ENCODE results near the gene MBD5.

Gene MBD5

DNA sequence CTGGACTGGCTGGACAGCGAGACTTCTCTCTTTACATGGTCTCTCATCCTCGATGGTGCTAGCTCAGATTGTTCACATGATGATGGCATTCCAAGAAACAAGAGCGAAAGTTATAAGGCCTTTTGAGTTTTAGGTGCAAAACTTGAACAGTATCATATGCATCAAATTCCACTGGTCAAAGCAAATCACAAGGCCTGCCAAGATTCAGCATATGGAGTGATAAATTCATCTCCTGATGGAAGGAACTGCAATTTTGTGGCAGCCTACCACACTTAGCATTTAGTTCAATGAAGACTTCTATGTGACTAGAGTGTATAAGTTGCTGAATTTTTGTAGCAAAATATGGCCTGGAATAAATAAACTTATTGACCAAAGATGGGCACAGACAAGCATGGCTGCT lies 429.6 kb downstream of the MBD5 start:
- DNase-seq (ENCODE audit: low read depth), result no peak
- H3K4me3 ChIP-seq (ENCODE audit: low read length), result no peak overlapping the region
- TF ChIP-seq, protein P1, sequence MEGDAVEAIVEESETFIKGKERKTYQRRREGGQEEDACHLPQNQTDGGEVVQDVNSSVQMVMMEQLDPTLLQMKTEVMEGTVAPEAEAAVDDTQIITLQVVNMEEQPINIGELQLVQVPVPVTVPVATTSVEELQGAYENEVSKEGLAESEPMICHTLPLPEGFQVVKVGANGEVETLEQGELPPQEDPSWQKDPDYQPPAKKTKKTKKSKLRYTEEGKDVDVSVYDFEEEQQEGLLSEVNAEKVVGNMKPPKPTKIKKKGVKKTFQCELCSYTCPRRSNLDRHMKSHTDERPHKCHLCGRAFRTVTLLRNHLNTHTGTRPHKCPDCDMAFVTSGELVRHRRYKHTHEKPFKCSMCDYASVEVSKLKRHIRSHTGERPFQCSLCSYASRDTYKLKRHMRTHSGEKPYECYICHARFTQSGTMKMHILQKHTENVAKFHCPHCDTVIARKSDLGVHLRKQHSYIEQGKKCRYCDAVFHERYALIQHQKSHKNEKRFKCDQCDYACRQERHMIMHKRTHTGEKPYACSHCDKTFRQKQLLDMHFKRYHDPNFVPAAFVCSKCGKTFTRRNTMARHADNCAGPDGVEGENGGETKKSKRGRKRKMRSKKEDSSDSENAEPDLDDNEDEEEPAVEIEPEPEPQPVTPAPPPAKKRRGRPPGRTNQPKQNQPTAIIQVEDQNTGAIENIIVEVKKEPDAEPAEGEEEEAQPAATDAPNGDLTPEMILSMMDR (IDR thresholded peaks at IDR 0.05; ENCODE audit: insufficient read depth, low read depth, low read length, missing control alignments), result no peak

DNA sequence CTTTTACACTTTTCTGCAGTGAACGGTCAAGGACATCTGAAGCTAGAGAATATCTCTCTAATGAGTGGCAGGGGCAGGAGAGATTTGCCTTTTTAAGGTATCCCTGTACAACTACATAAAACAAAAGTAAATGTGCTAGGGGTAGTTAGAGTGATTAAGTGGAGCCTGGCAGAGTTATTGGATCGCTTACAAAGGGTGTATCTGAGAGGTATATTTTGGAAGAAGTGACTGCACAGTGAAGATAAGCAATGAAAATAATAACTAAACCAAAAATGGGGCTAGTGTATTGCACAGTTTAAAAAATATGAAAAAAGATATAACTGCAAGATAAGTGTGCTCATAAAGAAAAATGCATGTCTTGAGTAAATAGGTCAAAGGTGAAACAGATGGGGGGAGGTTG lies 430.2 kb downstream of the MBD5 start:
- no peak for DNase-seq (ENCODE audit: low read depth)
- no peak overlapping the region for H3K4me3 ChIP-seq (ENCODE audit: low read length)
- TF ChIP-seq, protein P1 (IDR thresholded peaks at IDR 0.05; ENCODE audit: insufficient read depth, low read depth, low read length, missing control alignments), result no peak

GRCh38 chr2:148455791-148456190 lies 434.9 kb downstream of the MBD5 start:
- no peak for DNase-seq (ENCODE audit: low read depth)
- TF ChIP-seq, protein P1 (IDR thresholded peaks at IDR 0.05; ENCODE audit: insufficient read depth, low read depth, low read length, missing control alignments), result no peak

DNA sequence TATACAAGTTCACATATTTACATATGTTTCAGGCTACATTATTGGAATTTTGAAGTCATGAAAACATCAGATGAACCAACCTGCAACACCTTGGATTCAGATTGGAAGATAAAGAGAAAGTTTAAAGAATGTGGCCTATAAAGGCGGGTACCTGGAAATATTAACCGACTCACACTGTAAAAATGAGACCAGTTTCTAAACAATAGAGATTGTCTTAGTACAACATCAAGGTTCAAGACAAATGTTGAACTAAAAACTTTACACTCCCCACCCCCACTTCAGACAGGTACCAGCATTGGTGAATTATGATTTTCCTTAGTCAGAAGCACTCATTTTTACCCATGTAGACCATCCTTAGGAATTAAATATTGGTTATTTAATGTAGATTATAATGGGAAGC lies 437.3 kb downstream of the MBD5 start:
- TF ChIP-seq, protein P1 (IDR thresholded peaks at IDR 0.05; ENCODE audit: insufficient read depth, low read depth, low read length, missing control alignments), result no peak
- H3K4me3 ChIP-seq (ENCODE audit: low read length), result no peak overlapping the region
- no peak for DNase-seq (ENCODE audit: low read depth)

More at GRCh38 chr2:148455791-148456190, 434.9 kb downstream of the MBD5 start:
- H3K4me3 ChIP-seq (ENCODE audit: low read length), result no peak overlapping the region

DNA sequence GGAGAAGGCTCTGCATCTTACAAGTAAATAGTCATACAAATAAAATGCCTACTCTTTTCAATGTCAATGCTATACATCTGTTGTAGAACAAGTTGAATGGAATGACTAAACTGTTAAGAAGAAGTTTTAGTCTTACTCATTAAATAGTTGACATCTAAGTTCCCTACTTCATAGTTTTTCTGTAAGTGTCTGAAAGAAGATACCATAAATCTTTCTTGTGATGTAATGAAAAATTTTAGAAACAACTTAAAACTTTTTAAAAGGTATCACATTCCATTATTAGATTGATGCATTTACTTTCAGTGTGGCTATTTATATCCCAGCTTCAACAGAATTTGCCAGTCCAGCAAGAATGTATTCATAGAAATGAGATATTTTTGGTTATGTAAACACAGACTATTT lies 438.5 kb downstream of the MBD5 start:
- DNase-seq (ENCODE audit: low read depth), result no peak
- TF ChIP-seq, protein P1 (IDR thresholded peaks at IDR 0.05; ENCODE audit: insufficient read depth, low read depth, low read length, missing control alignments), result no peak
- no peak overlapping the region for H3K4me3 ChIP-seq (ENCODE audit: low read length)

DNA sequence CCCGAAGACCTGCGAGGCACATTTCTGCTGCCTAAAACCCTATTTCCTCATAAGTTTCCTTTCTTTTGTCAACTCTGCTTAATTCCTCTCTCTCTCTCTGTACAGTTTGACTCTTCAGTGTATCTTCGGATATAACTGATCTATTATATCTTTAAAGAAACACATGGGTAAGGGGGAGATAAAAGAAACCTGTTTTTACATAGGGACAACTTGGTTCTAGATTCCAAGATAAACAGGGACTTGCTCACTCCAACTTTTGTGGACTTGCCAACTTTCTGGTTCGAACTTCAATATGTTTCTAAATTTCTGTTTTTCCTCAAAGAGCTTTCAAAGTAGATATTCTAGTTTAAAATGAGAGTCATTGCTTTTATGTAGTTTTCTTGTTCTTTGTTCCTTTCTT lies 441.0 kb downstream of the MBD5 start:
- DNase-seq (ENCODE audit: low read depth), result no peak
- no peak overlapping the region for H3K4me3 ChIP-seq (ENCODE audit: low read length)
- TF ChIP-seq, protein P1 (IDR thresholded peaks at IDR 0.05; ENCODE audit: insufficient read depth, low read depth, low read length, missing control alignments), result no peak

DNA sequence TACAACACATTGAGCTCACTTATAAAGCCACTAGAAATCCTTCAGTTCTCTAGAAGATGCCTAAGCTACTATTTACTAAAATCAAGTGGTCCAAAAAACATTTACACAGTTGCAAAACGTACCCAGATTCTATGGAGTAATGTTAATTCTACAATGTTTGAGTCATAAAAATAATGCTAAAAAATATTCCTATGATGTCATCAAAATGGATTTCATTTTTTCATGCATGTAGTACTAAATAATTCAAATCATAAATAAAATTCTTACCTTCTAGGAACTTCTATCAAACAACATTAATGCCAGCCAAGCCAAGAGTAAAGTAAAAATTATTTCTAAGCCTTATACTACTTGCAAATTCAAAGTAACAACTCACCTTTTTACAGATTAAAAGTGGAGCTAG lies 454.7 kb downstream of the MBD5 start:
- no peak overlapping the region for H3K4me3 ChIP-seq (ENCODE audit: low read length)
- no peak for DNase-seq (ENCODE audit: low read depth)
- TF ChIP-seq, protein P1 (IDR thresholded peaks at IDR 0.05; ENCODE audit: insufficient read depth, low read depth, low read length, missing control alignments), result no peak
